HTR-8/SVneo (cell line): ENCODE measurements around the gene IFRD2.
A peak's percentile ranks its signal among the peaks of the same experiment; 100 is the strongest.
"Not testable (repeated sequence)": the region's sequence is repeated elsewhere in the genome, so short reads cannot be mapped to it uniquely, and the experiment has no call there.

Experiments used
- DNase-seq: peaks from one replicate; pipeline ENCODE4 v3.0.0; 2011; ENCODE audit warnings: low spot score, mixed read lengths; ENCODE audit not compliant: insufficient read length
- FAIRE-seq: peaks from 2 replicates; lab custom pipeline; 2011; peaks lifted over from hg19 to GRCh38; lab: Jason Lieb, UNC

IFRD2 gene

GRCh38 chr3:50256978-50257890, 35.0 kb downstream of the IFRD2 start:
- peak; percentile 74 for FAIRE-seq
- DNase-seq: no peak

- DNase-seq: no peak
- no peak for FAIRE-seq
Measured at GRCh38 chr3:50255251-50255615, 37.0 kb downstream of the IFRD2 start.

DNA sequence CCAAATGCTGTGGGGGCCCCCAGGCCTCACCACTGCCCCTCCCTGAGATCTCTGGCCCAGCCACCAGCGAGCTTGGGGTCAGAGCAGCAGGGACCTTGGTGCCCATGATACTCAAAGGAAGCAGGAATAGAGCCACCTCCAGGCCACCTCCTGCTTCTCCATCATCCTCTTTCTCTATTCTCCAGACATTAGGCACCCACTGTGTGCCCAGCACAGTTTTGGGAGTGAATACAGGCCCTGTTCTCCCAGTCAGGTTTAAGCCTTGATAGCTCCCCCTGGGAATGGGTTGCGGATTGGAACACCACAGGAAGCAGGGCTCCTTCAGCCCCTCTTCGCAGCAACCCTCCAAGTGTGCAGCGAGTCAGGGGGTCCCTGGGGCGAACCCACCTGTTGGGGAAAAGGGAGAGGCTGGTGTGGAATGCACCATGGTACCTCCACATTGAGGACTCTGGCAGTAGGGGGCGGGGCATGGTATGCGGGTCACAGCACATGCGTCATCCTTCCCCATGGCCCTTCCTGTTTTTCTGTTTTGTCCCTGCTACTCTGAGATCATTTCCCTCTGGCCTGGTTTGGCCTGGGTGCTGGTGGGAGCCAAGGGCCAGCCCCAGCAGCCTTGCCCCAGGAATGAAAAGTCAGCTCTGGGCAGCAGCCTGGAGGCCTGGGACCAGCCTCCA, 37.5 kb downstream of the IFRD2 start:
- FAIRE-seq: no peak
- DNase-seq: no peak

DNA sequence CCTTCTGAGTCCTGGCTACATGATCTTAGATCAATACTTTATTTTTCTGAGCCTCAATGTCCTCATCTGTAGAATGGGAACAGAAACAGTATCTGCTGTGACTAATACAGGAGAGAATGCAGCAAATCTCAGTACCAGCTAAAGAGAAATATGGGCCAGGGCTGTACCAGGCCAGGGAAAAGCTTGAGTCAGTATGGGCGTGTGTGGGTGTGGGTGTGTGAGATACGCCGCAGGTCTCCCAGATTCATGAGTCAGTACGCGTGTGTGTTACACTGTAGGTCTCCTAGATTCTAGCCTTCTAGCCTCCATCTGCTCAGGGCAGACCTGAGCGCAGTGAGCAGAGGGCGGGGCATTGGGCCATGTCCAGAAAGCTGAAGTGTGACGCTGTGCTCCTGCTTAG, 41.0 kb downstream of the IFRD2 start:
- FAIRE-seq: no peak
- DNase-seq: no peak

- DNase-seq (no peak), FAIRE-seq (no peak)
Measured at GRCh38 chr3:50250514-50250913, 41.7 kb downstream of the IFRD2 start.

GRCh38 chr3:50249457-50249856, 42.8 kb downstream of the IFRD2 start:
- FAIRE-seq (no peak), DNase-seq (no peak)

GRCh38 chr3:50248387-50248786, 43.8 kb downstream of the IFRD2 start:
- FAIRE-seq (no peak), DNase-seq (no peak)

DNA sequence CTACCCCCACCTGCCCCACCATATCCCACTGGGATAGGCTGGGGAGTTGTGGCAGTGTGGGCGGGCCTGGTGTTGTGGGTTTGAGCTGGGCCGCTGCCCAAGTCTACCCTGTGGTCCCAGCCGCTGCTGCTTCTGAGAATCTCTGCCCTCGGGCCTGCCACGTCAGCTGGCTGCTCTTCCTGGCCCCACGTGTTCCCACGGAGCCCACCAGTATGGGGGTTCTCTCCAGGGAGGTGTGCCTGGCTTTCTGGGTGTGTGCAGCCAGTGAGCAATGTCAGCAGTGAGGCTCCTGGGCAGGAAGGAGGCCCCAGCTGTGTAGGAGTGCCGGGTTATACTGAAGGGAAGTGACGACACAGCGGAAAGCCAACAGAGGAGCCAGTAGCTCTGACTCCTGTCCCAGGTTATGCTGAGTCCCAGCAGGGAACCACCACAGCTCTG, 45.7 kb downstream of the IFRD2 start:
- DNase-seq: peak; percentile 69
- FAIRE-seq: peak; percentile 75

- FAIRE-seq: peak; percentile 60
Measured at GRCh38 chr3:50245831-50246516, 46.3 kb downstream of the IFRD2 start.

DNA sequence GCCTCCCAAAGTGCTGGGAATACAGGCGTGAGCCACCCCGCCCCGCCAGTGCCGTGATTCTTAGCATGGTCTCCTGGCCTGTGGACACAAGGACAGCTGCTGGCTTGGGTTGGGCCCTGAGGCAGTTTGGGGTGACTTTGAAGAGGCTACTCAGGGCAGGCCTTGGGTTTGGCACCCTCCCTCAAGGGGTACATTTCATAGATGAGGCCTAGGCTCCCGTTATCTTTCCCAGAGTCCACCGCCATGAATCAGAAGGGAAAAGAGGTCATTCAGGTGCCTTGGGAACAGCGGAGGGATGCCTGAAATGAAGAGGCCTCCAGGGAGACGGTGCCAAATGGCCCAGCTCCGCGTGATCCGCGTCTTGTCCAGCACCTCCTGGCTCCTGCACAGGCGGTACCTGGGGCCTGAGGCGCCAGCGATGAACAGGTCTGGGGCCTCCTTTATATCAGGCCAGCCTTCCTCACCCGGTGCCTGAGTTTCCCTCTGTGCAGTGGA, 46.9 kb downstream of the IFRD2 start:
- no peak for FAIRE-seq

More at GRCh38 chr3:50245831-50246516, 46.3 kb downstream of the IFRD2 start:
- DNase-seq: peak; percentile 82

DNA sequence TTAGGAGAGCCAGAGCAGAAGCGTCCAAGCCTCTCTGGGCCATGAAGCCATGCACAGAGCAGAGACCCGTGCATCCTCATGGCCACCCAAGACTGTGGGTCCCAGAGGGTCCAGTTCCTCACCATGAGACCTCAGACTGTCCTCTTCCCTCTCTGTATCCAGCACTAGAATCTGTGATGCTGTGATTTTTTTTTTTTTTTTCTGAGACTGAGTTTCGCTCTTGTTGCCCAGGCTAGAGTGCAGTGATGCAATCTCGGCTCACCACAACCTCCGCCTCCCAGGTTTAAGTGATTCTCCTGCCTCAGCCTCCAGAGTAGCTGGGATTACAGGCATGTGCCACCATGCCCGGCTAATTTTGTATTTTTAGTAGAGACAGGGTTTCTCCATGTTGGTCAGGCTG, 47.4 kb downstream of the IFRD2 start:
- FAIRE-seq, DNase-seq: not testable (repeated sequence)

More for the DNA sequence above, 46.9 kb downstream of the IFRD2 start:
- DNase-seq: no peak

- DNase-seq (no peak), FAIRE-seq (no peak)
Measured at GRCh38 chr3:50243543-50243895, 48.7 kb downstream of the IFRD2 start.

DNA sequence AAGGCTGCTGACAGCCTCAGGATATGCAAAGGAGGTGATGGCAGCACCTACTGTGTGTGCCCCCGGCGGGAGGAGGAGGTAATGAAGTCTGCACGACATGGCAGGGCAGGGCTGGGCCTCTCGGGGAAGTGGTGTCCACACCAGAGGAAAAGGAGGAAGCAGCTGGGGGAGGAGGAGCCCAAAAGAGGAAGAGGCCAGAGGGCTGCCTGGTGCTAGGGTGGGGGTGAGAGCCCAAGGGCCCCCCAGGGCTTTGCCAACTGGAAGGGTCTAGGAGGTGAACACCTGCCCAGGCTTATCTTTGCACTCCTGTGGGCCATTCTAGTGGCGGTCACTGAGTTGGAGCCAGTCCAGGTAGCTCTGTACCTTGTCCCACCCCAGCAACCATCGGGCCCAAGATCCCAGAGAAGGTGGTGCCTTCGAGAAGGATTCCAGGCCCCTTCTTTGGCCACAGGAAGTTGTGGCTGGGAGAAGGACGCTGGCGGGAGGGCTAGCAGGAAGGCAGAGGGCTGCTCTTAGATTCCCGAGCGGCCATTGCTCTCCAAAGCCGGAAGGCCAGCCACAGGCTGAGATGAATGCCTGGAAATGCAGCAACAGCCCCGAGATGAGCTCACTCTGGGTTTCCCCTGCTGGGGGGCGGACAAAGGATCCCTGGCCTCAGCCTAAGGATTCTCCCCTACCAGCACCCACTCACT, 49.2 kb downstream of the IFRD2 start:
- FAIRE-seq: no peak
- no peak for DNase-seq

- DNase-seq (no peak), FAIRE-seq (no peak)
Measured at GRCh38 chr3:50242381-50242770, 49.9 kb downstream of the IFRD2 start.

- DNase-seq (no peak), FAIRE-seq (no peak)
Measured at GRCh38 chr3:50241713-50242380, 50.4 kb downstream of the IFRD2 start.

GRCh38 chr3:50241163-50241562, 51.1 kb downstream of the IFRD2 start:
- DNase-seq: no peak
- no peak for FAIRE-seq

- DNase-seq: no peak
- no peak for FAIRE-seq
Measured at GRCh38 chr3:50239649-50240048, 52.6 kb downstream of the IFRD2 start.

- DNase-seq (no peak), FAIRE-seq (no peak)
Measured at GRCh38 chr3:50238549-50239026, 53.6 kb downstream of the IFRD2 start.

DNA sequence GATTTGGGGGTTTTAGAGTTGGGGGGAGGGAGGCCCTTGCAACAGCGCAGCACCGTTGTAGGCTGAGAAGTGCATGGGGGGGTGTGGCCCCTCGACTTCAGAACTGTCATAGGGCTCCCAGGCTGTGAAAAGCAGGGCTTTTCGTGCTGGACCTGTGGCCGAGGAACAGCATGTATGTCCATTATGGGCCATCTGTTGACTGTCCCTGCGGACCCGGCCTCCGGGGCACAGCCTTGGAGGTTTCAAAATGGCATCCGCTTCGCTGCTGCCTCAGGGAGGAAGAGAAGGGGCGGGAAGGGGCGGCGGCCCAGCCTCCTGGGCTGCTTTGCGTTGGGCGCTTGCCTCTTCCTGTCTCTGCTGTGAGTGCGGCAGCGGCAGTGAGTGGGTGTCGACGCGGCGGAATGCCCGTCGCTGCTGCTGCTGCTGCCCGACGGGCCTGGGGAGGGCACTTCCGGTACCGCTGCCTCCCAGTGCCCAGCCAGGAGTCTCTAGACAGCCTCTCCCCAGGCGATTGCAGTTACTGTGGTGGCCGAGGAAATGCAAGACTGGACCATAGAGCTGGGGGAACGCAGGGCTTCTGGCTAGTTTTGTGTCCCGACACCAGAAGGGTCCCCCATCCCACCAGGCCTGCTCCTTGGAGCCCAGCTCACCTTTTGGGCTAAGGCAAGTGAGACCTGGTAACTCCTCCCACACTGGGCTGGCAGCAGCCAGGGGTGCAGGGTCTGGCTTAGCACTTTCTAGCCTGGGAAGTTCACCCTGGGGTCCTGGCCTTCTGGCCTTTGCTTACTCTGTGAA, 54.3 kb downstream of the IFRD2 start:
- DNase-seq (peak; percentile 81), FAIRE-seq (peak; percentile 99)
